Glomerular visceral epithelial cell (primary cell): Measurements from ENCODE around the gene DISC1.
"Not testable (repeated sequence)": the region's sequence is repeated elsewhere in the genome, so short reads cannot be mapped to it uniquely, and the experiment has no call there.

Experiments used
- DNase-seq: peaks from one replicate; pipeline ENCODE4 v3.0.0-alpha.2; 2016; ENCODE audit errors: extremely low spot score

The DISC1 gene

GRCh38 chr1:231636157-231636556, 9.6 kb downstream of the DISC1 start:
- peak; percentile 81 for DNase-seq

GRCh38 chr1:231636922-231637321, 10.3 kb downstream of the DISC1 start:
- DNase-seq: not testable (repeated sequence)

DNA sequence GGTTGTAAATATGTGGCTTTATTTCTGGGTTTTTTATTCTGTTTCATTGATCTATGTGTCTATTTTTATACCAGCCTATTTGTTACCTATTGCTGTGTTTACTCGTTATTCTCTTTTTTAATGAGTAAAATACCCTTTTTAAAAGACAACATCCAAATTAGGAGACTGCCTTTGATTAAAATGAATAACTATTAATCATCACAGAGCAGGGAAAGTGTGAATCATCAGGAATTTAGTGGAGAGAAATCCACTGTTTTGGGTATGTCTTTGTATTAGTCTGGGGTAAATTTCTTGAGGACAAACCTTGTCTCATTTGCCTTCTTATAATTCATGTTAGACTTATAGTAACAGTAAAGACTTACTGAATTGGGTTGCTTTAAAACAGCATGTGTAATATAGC, 12.1 kb downstream of the DISC1 start:
- DNase-seq: no peak

GRCh38 chr1:231639819-231640218, 13.2 kb downstream of the DISC1 start:
- no peak for DNase-seq

DNA sequence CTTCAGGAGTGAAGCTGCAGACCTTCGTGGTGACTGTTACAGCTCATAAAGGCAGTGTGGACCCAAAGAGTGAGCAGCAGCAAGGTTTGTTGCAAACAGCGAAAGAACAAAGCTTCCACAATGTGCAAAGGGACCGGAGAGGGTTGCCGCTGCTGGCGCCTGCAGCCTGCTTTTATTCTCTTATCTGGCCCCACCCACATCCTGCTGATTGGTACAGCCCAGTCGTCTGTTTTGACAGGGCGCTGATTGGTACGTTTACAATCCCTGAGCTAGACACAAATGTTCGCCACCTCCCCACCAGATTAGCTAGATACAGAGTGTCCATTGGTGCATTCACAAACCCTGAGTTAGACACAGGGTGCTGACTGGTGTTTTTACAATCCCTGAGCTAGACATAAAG, 14.9 kb downstream of the DISC1 start:
- DNase-seq: not testable (repeated sequence)

GRCh38 chr1:231642061-231642460, 15.5 kb downstream of the DISC1 start:
- DNase-seq: not testable (repeated sequence)

GRCh38 chr1:231642618-231643017, 16.0 kb downstream of the DISC1 start:
- no peak for DNase-seq

DNA sequence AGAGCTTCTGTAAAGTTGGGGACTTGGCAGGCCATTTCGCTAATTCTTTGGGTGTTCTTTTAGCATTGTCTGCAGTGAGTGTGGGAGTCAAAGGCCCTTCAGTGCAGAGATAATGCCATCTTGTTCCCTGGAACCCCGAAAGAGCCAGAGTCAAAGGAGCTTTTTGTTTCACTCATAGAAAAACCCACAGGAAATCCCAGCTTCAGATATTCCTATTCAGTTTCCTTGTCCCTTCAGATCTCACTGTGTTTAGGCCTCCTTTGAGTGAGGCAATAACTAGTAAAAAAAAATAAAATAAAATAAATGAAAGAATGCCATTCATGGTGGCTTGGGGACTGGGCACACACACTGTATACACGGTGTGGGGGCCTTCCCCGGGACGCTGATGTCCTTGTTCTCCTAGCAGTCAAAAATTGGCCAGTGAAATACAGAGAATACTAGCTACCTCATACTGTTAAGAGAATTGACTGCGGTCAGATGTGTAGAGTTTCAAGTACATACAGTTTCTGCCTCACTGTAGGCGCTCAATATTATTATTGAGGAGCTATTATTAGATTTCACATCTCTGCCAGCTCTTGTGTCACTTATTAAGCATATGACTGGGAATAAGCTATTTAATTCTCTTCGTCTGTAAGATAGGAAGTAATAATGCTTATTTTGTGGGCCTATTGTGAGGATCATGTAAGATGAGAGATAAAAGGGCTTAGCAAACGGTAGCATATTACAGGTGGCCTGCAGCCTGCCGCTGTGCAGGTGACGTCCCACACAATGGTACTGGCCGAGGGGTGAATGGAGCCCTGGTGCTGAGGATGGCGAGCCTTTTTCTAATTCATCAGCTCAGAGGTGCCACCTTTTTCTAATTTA, 16.7 kb downstream of the DISC1 start:
- DNase-seq: no peak

DNA sequence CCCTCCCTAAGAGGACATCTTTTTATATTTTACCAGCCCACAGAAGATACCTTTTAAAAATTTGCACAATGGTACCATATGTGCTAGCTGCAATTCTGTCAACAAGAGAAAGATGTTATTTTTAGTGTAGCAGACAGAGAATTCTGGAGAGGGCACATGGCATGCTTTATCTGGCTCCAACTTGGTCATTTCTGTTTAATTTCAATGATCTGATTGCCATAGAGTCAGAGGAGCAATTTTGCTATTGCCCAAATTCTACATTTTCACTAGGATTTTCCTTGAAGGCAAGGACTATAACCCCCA, 17.3 kb downstream of the DISC1 start:
- DNase-seq: no peak

GRCh38 chr1:231645634-231646033, 19.0 kb downstream of the DISC1 start:
- not testable (repeated sequence) for DNase-seq

- not testable (repeated sequence) for DNase-seq
Observed at GRCh38 chr1:231646165-231646564, 19.6 kb downstream of the DISC1 start.

GRCh38 chr1:231651621-231652260, 25.2 kb downstream of the DISC1 start:
- DNase-seq: not testable (repeated sequence)

DNA sequence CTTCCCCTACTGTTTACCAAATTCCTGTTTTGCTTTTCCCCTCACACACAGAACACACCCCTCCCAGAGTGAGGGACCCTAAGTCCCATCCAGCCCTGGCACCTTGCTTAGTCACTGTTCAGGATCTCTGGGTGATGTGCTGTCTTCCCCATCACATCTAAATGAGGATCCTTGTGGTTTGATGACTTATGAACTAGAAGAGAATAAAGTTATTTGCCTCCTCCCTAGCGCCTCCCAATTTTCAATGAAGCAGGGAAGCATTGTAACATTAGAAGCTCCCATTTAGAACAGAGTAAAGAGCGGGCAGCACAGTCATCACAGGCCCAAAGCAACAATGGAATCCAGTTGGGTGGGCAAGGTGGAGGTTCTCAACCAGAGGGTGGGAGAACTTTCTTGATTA, 27.0 kb downstream of the DISC1 start:
- DNase-seq: no peak

GRCh38 chr1:231656741-231657140, 30.2 kb downstream of the DISC1 start:
- no peak for DNase-seq

DNA sequence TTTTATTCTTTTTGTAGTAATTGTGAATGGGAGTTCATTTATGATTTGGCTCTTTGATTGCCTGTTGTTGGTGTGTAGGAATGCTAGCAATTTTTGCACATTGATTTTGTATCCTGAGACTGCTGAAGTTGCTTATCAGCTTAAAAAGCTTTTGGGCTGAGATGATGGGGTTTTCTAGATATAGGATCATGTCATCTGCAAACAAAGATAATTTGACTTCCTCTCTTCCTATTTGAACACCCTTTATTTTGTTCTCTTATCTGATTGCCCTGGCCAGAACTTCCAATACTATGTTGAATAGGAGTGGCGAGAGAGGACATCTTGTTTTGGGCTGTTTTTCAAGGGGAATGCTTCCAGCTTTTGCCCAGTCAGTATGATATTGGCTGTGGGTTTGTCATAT, 31.6 kb downstream of the DISC1 start:
- DNase-seq: not testable (repeated sequence)

DNA sequence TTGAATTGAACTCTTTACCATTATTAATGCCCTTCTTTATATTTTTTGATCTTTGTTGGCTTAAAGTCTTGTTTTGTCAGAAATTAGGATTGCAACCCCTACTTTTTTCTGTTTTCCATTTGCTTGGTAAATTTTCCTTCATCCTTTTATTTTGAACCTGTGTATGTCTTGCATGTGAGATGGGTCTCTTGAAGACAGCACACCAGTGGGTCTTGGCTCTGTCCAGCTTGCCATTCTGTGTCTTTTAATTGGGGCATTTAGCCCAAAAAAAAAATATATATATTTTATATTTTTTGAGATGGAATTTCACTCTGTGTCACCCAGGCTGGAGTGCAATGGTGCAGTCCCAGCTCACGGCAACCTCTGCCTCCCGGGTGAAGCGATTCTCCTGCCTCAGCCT, 33.6 kb downstream of the DISC1 start:
- no peak for DNase-seq

DNA sequence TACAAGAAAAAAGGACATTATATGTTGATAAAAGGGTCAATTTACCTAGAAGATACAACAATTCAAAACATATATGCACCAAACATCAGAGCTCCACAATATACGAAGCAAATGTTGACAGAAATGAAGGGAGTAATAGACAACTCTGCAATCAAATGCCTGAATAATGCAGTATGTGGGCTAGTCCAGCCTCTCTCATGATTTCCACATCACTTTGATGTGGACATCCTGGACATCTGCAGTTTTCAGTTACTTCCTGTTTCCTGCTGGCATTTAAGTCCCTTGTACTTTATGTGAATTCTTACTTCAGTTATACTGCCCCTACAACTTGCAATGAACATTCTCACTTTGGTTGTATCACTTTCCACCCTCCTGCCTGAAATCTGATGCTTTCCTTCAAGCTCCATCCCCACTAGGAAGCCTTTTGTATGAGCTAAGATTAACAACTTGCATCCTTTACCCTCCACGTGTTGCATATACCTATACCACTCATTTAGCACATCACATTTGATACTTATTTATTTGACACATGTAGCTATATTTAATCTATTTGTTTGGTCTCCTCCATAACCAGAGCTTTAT, 36.7 kb downstream of the DISC1 start:
- DNase-seq: no peak

DNA sequence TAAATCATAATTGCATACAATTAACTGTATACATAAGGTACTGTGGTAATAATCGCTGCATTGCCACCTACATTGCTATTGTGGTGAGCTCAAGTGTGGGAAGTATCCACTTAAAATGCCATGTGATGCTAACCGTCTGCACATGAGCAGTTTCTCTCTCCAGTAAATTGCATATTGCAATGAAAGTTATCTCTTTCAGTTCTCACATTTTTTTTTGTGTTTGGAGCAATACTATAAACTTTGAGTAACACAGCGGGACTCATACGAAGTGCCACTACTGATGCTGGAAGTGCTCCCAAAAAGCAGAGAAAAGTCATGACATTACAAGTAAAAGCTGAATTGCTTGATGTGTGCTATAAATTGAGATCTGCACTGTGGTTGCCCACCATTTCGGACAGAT, 38.5 kb downstream of the DISC1 start:
- no peak for DNase-seq

- DNase-seq: no peak
Observed at GRCh38 chr1:231665726-231666125, 39.1 kb downstream of the DISC1 start.

GRCh38 chr1:231666220-231666936, 39.8 kb downstream of the DISC1 start:
- no peak for DNase-seq

DNA sequence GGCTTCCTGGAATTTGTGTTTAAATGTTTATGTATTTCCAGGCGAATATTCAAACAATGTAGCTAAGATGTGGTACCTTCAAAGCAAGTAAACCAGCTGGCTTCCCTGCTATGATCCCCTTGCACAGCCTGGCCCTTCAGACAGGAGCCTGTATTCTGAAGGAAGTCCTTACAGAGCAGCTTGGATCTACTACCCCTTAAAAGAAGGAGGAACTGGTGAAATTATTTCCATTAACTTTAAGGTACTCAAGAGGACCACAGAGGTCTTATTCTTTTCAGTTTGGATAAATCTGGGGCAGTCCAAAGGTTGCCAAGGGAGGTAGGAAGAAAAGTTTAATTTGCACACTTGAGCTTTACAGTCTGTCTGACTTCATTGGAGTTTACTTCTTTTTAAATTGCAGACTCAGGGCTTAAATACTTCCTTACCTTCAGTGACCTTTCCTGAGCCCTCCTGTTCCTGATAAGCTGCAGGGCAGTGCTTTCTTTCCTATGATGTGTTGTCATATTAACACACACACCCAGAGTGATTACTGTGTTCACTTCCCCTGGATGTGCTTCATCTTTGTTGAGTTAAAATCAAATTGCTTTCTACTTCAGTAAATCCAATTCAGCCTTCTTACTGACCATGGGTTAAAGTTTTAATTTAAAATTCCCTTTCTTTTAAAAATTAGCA, 40.5 kb downstream of the DISC1 start:
- DNase-seq: no peak
